GM19351 (cell line): ENCODE data around the gene CD3G.
"Not testable (repeated sequence)": the region's sequence is repeated elsewhere in the genome, so short reads cannot be mapped to it uniquely, and the experiment has no call there.

Experiments
- ATAC-seq: cut with Tn5 transposase; IDR thresholded peaks from one replicate; pipeline ENCODE4 v1.9.1; 2021; ENCODE audit warnings: mild to moderate bottlenecking, moderate library complexity; ENCODE audit not compliant: unreplicated experiment

The CD3G gene

DNA sequence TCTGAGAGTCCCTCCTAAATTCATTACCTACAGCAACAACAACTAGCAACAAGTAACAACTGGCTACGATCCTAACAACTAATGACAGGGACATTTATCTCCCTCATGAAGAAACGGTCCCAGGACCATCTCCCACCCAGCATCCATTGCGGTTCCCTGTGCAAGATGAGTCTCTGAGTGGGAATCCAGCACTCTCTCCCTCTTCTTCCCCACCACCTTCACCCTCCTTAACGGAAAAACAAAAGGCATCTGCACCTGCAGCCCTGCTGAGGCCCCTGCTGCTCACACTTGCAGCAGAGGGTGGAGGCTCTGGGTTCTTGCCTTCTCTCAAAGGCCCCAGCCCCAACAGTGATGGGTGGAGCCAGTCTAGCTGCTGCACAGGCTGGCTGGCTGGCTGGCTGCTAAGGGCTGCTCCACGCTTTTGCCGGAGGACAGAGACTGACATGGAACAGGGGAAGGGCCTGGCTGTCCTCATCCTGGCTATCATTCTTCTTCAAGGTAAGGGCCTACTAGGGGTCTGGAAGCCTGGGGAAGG is at the start of gene CD3G:
Gene CD3G, plus strand, starts transcription at position 364 of the 535 bp plus-strand sequence. Its CDS starts 80 bp downstream, at position 444.
- no peak for ATAC-seq

DNA sequence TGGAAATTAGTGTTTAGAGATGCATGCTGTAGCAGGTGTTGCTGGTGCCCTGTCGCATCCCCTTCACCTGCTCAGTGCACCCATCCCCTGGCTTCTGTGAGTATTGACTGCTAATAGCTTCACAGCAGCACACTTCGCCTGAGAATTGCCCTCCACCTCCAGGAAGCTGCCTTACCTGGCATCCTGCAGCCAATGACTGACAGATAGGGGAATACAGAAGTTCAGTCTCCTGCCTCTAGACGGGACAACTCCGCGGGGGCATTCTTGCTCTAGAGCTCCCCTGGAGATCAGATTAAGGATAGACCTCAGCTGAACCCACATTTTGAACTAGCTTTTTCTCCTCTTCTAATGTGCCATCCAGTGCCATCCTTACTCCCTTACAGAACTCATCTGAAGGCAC is 48.9 kb upstream of the CD3G start:
- no peak for ATAC-seq

DNA sequence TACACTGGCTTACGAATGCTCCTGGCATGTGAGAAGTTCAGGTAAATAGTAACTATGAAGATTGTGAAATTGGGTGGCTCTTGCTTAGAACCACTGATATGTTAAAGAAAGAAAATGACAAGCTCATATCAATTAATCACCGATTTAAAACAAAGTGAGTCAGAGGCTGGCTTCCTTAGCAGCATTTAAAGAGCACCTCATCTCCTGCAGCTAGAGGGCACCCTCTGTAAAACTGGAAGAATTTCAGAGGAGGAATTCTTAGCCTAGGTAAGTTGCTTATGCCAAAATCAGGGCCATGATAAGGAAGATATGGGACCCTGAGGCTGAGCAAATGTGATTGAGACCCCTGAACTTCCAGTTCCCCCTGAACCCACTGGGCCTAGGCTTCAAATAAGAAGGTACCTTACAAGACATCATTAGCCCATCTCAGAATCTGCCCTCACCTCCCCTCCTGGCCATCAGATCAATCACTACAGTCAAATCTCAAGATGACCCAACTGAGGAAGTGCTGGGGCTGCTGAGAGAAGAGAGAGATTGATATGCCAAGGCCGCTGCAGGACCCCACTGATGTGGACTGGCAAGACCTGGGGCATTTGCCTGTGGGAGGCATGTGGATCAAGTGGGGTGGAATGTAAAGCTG is 48.2 kb upstream of the CD3G start:
- no peak for ATAC-seq

DNA sequence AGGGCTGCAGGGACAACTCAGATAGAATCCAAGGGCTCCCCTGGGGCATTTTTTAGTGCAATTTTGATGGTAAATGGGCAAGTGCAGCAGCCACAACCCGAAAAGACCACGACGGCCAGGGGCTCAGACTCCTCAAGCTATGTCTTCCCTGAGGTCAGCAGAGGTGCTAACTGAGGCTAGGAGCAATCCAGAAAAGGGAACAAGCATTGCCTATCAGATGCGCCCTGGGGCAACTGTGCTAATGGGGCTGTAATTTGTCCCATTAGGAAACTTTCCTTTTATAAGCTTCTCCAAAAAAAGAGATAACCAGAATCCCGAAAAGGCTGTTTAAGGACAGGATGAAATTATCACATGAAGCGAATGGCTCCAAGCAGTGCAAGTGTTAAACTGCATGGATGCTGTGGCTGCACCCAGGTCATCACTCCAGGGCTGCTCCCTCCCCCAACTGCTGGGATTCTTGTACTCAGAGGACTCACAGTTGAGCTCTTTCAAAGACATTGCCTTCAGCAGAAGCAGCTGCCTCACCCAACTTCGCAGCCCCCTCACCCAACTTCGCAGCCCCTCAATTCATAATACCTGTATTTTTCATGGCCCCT is 42.4 kb upstream of the CD3G start:
- no peak for ATAC-seq

DNA sequence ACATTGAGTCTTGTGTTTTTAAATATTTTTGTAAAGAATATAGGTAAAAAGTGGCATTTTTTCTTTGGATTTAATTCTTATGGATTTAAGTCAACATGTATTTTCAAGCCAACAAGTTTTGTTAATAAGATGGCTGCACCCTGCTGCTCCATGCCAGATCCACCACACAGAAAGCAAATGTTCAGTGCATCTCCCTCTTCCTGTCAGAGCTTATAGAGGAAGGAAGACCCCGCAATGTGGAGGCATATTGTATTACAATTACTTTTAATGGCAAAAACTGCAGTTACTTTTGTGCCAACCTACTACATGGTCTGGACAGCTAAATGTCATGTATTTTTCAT is 39.9 kb upstream of the CD3G start:
- no peak for ATAC-seq

DNA sequence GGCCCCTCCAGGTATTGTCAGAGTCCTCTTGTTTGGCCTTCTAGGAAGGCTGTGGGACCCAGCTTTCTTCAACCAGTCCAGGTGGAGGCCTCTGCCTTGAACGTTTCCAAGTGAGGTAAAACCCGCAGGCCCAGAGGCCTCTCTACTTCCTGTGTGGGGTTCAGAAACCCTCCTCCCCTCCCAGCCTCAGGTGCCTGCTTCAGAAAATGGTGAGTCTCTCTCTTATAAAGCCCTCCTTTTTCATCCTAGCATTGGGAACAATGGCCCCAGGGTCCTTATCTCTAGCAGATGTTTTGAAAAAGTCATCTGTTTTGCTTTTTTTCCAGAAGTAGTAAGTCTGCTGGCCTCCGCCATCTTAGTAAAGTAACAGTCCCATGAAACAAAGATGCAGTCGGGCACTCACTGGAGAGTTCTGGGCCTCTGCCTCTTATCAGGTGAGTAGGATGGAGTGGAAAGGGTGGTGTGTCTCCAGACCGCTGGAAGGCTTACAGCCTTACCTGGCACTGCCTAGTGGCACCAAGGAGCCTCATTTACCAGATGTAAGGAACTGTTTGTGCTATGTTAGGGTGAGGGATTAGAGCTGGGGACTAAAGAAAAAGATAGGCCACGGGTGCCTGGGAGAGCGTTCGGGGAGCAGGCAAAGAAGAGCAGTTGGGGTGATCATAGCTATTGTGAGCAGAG is 39.4 kb upstream of the CD3G start, which contains the start of gene CD3E:
Gene CD3E, plus strand, starts transcription at position 163 of the 681 bp plus-strand sequence. Its CDS starts 223 bp downstream, at position 386.
- ATAC-seq, result no peak

DNA sequence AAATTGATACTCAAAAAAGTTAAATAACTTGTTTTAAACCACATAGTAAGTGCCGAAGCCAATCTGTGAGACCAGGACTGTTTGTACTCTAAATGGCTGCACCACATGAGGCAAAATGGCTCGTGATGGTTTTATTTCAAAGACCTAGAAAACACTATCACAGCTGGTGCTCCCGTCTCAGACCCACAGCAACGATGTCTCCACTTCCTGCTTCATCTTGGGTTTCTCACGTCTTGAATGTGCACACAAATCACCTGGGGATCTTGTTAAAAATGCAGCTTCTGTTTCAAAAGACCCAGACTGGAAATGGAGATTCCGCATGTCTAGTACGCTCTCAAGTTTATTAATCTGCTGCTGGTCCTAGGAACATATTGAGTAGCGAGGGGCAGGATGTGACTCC is 38.4 kb upstream of the CD3G start:
- ATAC-seq, result no peak

DNA sequence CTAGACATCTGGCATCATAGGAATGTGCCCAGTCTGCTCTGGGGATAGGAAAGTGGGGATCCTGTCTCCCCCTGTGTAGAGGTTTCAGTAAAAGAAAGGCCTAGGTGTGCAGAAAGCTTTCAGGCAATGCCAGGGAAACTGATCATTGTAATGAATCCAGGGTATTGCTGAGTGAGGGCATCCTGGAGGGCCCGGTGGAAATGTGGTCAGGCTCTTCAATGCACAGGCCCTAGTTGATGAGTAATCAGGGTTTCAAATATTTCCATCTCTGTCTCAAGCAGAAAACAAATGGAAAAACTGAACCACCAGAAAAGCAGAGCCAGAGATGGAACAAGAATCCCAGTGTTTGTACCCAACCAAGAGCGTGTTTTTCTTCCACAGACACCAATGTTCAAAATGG is 37.6 kb upstream of the CD3G start:
- ATAC-seq, result no peak

DNA sequence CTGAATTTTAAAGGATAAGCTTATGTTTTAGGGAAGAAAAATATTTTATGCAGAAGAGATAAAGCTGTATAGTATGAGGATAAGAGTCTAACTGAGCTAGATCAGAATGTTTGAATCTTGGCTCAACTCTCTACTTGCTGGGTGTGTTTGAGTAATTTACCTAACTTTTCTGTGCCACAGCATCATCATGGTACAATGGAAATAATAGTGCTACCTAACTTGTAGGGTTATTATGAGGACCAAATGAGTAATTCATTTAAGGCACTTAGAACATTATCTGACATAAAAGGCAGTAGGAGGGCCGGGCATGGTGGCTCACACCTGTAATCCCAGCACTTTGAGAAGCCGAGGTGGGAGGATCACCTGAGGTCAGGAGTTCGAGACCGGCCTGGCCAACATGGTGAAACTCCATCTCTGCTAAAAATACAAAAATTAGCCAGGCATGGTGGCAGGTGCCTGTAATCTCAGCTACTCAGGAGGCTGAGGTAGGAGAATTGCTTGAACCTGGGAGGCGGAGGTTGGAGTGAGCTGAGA is 35.1 kb upstream of the CD3G start:
- not testable (repeated sequence) for ATAC-seq

DNA sequence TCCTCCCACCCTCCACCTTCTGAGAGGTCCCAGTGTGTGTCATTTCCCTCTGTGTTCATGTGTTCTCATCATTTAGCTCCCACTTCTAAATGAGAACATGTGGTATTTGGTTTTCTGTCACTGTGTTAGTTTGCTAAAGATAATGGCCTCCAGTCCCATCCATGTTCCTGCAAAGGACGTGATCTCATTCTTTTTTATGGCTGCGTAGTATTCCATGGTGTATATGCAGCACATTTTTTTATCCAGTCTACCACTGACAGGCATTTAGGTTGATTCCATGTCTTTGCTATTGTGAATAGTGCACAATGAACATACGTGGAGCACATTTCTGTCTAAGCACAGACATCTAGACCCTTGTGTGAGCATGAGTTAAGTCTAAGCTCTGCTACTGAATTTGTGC is 33.9 kb upstream of the CD3G start:
- ATAC-seq, result no peak

DNA sequence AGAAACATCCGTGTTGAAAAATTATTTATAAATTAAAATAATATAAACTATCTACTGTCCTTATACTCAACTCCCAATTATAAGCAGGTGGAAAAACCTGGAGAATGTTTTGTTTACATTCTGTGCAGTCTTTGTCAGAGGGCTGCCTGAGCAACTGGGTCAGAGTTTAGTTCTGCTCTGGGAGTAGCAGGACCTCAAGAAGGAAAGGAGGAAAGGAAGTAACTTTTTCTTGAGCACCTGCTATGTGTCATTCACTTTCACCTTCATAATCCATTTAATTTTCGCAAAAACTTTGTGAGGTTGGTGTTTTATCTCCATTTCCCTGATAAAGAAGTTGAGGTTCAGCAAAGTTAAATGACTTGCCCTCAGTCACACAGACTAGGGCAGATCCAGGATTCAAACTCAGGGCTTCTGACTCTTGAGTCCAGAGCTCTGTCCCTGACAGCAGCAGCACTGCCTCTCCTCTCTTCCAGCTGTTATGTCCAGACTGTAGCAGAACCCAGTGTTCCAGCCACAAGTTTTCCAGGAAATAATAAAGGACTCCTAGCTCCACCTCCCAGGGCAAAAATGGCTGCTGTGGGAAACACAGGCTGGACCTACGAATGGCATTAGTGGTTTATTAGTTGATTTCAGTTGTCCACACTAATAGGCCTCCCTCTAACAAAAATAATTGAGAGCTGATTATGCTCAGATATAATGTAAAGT is 33.2 kb upstream of the CD3G start:
- no peak for ATAC-seq

DNA sequence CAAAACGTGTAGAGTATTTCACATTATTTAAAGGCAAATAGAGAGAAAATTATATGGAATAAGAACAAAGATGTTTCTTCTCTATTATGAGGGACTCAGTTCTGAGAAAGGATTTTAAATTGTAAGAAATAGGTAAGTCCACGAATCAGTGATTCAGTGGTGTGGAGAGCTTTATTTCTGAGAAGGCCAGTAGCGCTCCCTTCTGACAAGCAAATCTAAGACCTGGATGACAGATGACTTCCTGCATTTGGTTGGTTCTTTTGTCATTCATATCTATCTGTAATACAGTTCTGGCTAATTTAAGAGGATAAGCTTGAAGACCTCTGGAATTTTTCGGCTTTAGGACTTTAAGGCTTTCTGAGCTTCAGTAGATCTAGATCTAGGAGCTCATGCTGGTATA is 32.6 kb upstream of the CD3G start:
- no peak for ATAC-seq

DNA sequence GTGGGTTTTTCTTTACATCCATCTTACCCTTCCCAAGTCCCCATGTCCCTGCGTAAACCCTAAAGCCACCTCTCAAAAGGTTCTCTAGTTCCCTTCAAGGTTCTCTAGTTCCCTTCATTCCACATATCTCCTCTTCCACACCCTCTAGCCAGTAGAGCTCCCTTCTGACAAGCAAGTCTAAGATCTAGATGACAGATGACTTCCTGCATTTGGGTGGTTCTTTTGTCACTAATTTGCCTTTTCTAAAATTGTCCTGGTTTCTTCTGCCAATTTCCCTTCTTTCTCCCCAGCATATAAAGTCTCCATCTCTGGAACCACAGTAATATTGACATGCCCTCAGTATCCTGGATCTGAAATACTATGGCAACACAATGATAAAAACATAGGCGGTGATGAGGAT is 31.8 kb upstream of the CD3G start:
- ATAC-seq, result no peak

DNA sequence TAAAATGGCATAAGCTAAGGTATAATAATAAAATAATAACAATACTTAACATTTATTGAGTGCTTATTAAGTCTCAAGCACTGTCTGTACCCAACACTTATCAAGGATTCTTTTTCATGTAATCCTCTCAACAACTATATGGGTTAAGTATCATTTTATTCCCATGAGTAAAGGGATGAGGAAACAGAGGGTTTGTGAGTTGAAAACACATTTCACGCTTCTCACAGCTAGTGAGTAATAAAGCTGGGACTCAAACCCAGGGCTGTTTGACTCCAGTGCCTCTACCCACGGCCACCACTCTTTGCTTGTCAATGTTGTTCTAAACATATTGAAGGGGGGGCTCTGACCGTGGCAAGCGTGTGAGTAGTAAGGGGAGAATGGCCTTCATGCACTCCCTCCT is 30.9 kb upstream of the CD3G start:
- ATAC-seq, result no peak

DNA sequence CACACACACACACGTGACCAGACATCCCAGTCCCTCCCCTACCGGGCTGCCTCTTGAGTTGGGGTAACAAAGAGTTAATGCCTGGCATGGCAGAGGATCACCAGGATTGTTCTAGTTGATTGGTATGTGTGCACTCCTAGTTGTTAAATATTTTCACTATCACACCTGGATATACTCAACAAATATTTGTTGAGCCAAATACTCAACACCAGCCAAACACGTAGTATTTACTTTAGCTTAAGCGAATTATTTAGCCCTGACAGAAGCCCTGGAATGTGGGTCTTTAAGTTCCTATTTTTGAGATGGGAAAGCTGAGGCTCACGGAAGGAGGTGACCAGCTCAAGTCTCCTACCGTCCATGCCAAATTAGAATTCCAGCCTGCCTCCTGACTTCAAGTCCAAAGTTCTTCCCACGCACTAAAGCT is 29.1 kb upstream of the CD3G start:
- ATAC-seq, result no peak

DNA sequence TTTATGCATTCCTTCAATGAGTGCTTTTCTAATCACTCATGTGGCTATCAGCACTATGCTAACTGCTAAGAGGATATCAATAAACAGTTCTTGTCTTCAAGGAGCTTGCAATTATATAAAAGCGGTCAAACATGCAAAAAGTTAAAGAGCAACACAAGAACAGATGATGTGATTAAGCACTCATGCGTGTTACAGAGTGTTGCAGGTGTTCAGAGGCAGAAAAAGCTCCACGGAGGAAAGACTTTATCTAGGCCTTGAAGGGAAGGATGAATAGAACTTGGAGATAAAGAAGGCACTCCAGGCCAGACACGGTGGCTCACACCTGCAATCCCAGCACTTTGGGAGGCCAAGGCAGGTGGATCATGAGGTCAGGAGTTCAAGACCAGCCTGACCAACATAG is 26.0 kb upstream of the CD3G start:
- ATAC-seq, result no peak

DNA sequence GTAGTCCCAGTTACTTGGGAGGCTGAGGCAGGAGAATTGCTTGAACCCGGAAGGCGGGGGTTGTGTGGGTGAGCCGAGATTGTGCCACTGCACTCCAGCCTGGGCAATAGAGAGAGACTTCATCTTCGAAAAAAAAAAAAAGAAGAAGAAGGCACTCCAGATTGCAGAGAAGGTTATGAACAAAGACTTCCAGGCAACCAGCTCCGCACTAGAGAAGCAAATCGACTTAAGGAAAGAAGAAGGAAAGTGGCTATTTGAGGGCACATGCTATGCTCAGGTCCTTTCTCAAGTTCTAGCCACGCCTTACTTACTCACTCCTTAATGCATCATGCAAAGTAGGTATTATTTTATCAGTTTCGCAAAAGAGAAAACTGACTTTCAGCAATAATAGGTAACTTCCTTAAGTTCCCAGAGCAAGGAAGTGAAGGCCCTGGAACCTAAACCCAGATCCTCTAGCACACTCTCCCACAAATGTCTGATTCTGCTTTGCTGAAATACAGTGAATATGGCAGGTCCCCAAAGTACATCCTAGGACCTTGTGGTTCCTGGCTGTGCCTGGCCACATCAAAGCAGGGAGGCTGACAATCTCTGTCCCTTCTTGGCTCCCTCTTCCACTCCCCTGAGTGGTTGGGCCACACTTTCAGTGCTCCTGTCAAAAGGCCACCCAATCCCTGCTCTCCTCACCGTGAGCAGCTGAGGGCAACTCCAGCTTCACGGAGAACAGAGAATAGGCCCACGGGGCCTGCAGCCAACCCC is 25.4 kb upstream of the CD3G start:
- no peak for ATAC-seq

DNA sequence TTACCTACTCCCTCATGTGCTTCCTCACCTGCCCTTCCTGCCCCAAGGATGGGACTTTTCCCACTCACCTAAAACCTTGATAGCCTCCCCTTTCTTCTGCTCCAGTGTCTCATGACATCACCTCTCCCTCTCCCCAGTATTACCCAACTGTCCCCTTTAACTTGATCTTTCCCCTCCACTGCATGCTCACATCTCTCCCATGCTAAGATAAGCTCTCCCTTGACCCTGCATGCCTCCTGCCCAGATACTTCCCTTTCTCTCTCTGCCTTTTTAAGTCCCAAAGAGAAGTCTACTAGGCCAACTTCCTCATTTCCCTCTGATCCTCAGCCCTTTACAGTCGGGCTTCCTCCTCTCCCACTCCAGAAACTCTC is 24.8 kb upstream of the CD3G start:
- ATAC-seq, result no peak

DNA sequence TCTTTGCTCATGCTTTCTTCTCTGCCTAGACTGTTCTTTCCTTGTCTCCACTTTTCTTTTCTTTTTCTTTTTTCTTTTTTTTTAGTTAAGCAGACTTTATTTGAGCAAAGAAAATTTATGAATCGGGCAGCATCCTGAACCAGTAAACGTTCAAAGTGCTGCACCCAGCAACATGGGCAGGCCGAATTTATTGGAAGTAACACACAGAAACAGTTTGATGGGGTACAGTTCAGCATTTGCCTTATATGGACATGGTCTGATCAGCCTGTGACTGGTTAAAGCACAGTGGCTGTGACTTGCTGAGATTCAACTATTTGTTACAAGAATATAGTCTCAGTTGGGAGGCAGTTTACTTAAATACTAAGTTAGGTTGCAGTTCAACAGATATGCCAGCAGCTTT is 23.6 kb upstream of the CD3G start:
- ATAC-seq, result no peak

DNA sequence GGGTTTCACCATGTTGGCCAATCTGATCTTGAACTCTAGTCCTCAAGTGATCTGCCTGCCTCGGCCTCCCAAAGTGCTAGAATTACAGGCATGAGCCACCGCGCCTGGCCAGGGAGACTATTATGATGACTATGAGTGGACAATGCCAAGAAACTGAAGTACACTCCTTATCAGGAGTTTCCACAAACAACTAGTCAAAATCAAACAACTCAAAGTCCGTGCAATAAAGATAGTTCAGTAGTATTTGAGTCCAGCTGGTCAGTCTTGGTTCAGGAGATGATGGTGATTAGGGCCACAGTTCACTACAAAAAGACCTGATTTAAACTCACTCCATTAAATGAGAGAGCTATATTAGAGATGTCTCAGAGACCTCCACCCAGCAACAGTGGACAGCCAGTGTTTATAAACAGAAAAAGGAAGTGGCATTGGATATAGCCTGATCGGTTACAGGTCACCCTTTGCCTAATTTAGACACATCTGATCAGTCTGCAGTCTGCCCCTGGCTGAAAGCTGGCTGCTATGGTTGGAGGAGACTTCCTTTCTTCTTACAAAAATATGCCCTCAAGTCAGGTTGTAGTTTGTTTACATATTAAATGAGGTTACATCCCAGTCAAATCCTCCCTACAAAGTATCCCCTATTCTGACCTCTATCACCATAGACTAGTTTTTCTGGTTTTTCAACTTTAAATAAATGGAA is 22.6 kb upstream of the CD3G start:
- ATAC-seq, result no peak
